Mesothelial cell of epicardium (in vitro differentiated cells): ENCODE measurements around the gene FGD4. TPM values are rescaled to one million over a fixed set of nuclear protein-coding genes. Genes with fewer than 3 reads are reported as not detected.
"Not testable (repeated sequence)": the region's sequence is repeated elsewhere in the genome, so short reads cannot be mapped to it uniquely, and the experiment has no call there.

Experiments used
- DNase-seq, 2 experiments: peaks; one replicate each; pipeline ENCODE4 v3.0.0; 2021; ENCODE audit warnings: low spot score in 2 of 2; ENCODE audit not compliant: unreplicated experiment in 2 of 2
- H3K27ac Mint-ChIP-seq: 2 replicates; pipeline ENCODE4 v1.8.0; 2021; ENCODE audit warnings: mixed read lengths
- H3K27me3 Mint-ChIP-seq: 2 replicates; pipeline ENCODE4 v1.8.0; 2021; ENCODE audit warnings: low read depth, mixed read lengths
- H3K36me3 Mint-ChIP-seq: 2 replicates; pipeline ENCODE4 v1.8.0; 2021; ENCODE audit warnings: mixed read lengths
- H3K4me1 Mint-ChIP-seq: 2 replicates; pipeline ENCODE4 v1.8.0; 2021; ENCODE audit warnings: mixed read lengths
- H3K4me3 Mint-ChIP-seq: 2 replicates; pipeline ENCODE4 v1.8.0; 2021; ENCODE audit warnings: mild to moderate bottlenecking, moderate library complexity, mixed read lengths
- H3K9me3 Mint-ChIP-seq: 2 replicates; pipeline ENCODE4 v1.8.0; 2021; ENCODE audit warnings: mixed read lengths
- total RNA-seq: library from RNA; stranded (reverse); gene quantifications from 3 replicates; pipeline ENCODE4 v1.2.1, GENCODE V29; 2021
- TF ChIP-seq, protein P1 (sequence below): fragments of 200-600 bp; sonication (generic); IDR thresholded peaks from one replicate; pipeline ENCODE4 v1.5.0; 2021; ENCODE audit warnings: antibody characterized with exemption; ENCODE audit not compliant: unreplicated experiment

Gene FGD4
- total RNA-seq, 1 donor from 2014 or later = 13.4 TPM

DNA sequence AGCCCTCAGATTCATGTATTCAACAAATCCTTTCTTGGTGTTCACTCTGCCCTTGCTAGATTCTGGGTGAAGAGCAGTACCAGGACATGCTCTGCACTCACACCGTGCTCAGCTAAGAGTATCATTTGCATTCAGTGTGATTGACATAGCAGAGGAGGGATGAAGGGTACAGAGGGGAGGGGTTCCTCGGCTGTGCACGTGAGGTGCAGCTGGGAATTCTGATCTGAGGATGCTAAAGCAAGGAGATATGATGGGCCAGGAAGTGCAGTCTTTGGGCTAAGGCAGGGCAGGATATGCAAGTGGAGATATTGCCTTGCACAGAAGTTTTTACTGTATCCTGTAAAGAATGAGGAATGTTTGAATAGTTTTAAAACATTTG, 108.6 kb downstream of the FGD4 start:
- TF ChIP-seq, protein P1, sequence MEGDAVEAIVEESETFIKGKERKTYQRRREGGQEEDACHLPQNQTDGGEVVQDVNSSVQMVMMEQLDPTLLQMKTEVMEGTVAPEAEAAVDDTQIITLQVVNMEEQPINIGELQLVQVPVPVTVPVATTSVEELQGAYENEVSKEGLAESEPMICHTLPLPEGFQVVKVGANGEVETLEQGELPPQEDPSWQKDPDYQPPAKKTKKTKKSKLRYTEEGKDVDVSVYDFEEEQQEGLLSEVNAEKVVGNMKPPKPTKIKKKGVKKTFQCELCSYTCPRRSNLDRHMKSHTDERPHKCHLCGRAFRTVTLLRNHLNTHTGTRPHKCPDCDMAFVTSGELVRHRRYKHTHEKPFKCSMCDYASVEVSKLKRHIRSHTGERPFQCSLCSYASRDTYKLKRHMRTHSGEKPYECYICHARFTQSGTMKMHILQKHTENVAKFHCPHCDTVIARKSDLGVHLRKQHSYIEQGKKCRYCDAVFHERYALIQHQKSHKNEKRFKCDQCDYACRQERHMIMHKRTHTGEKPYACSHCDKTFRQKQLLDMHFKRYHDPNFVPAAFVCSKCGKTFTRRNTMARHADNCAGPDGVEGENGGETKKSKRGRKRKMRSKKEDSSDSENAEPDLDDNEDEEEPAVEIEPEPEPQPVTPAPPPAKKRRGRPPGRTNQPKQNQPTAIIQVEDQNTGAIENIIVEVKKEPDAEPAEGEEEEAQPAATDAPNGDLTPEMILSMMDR = no peak
- no peak overlapping the region for H3K4me3 Mint-ChIP-seq
- no peaks in the 10 kb centered on the region for H3K27me3 Mint-ChIP-seq
- no peaks in the 10 kb centered on the region for H3K36me3 Mint-ChIP-seq
- H3K9me3 Mint-ChIP-seq = no peaks in the 10 kb centered on the region
- peaks cover 20% of the 10 kb centered on the region for H3K4me1 Mint-ChIP-seq
- DNase-seq = no peak
- H3K27ac Mint-ChIP-seq = peak overlapping the region; percentile 67

DNA sequence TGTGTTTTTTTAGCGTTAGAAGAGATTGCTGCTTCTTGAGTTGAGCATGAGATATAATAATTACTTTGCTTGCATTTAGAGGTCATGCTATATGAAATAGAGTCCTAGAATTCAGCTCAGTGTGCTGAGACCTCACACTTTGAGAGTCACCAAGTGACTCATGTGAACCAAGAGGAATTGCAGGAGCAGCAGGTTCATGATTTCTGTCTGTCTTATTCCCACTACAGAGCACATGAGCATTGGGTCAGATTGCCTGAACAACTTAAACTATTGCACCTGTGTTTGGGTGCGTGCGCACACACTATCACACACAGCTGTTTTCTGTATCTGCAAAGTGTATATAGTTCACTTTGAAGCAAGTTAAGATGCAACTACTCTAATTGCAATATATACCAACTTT, 109.3 kb downstream of the FGD4 start:
- Mint-ChIP-seq H3K4me3 (no peak overlapping the region), H3K36me3 (no peaks in the 10 kb centered on the region), H3K4me1 (peaks cover 25% of the 10 kb centered on the region), H3K27me3 (no peaks in the 10 kb centered on the region), H3K9me3 (no peaks in the 10 kb centered on the region), H3K27ac (no peak overlapping the region)
- TF ChIP-seq, protein P1 = no peak
- DNase-seq = no peak

DNA sequence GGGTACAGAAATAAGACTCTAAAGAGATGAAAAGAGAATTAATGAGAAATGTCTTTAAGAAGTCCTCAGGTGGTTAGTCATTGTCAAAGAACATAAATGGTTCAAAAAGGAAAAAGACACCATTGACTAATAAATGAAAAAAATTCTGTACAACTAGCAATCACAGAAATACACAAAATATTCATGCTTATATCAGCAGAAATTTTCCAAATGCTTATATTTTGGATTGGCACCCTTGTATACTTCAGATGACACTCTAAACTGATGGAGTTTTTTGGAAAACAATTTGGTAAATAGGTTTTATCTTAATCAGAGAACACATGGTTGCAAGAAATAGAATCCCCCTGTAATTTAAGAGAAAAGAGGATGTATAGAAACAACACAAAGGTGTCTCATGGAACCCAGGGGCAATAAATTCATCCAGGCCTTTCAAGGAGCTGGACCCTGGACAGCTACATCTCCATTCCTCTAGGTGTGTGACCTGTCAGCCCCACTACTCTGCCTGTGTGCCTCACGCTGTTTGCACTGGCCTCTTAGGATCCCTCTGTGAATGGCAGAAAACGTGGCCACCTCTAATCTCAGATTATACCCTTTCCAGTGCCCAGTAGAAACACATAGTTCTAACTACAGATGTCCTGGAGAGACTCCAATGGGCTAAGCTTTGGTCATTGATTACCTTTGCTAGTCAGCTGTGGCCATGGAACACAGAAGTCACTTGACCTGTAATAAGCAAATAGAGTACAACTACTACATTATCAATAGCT, 110.2 kb downstream of the FGD4 start:
- no peaks in the 10 kb centered on the region for H3K9me3 Mint-ChIP-seq
- TF ChIP-seq, protein P1 = no peak
- H3K27me3 Mint-ChIP-seq = no peaks in the 10 kb centered on the region
- no peaks in the 10 kb centered on the region for H3K36me3 Mint-ChIP-seq
- H3K4me3 Mint-ChIP-seq = no peak overlapping the region
- no peak for DNase-seq
- H3K27ac Mint-ChIP-seq = no peak overlapping the region
- peaks cover 23% of the 10 kb centered on the region for H3K4me1 Mint-ChIP-seq

DNA sequence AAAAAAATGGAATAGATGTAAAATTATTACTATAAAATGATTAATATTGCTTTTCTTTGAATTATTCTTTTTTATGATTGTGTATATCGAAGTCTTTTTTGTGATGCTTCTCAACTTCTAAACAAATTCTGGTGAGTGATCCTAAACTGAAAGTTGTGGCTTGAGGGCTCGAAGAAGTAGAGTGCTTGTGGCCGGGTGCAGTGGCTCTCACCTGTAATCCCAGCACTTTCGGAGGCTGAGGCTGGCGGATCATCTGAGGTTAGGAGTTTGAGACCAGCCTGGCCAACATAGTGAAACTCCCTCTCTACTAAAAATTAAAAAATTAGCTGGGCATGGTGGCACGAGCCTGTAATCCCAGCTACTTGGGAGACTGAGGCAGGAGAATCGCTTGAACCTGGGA, 112.6 kb downstream of the FGD4 start:
- H3K9me3 Mint-ChIP-seq, H3K36me3 Mint-ChIP-seq, H3K4me3 Mint-ChIP-seq, H3K27me3 Mint-ChIP-seq, DNase-seq, H3K27ac Mint-ChIP-seq: not testable (repeated sequence)
- H3K4me1 Mint-ChIP-seq = peaks cover 14% of the 10 kb centered on the region

DNA sequence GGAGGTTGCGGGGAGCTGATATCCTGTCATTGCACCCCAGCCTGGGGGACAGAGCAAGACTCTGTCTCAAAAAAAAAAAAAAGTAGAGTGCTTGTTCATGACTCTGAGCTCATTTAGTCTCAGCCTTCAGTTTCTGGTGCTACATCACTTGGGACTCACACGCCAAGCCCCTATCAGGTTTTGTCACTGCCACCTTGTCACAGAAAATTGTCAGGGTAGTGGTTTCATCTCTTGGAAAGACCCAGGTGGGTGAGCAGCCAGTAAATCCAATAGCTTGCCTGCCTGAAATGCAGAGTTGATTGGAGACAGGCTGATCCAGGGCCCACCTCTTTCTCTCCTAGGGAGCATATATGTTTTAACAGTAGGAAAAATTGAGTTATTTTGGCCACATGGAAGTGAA, 113.0 kb downstream of the FGD4 start:
- no peak overlapping the region for H3K27ac Mint-ChIP-seq
- H3K4me1 Mint-ChIP-seq = peaks cover 14% of the 10 kb centered on the region
- no peaks in the 10 kb centered on the region for H3K27me3 Mint-ChIP-seq
- H3K36me3 Mint-ChIP-seq = no peaks in the 10 kb centered on the region
- TF ChIP-seq, protein P1 = no peak
- no peak for DNase-seq
- no peaks in the 10 kb centered on the region for H3K9me3 Mint-ChIP-seq
- no peak overlapping the region for H3K4me3 Mint-ChIP-seq

DNA sequence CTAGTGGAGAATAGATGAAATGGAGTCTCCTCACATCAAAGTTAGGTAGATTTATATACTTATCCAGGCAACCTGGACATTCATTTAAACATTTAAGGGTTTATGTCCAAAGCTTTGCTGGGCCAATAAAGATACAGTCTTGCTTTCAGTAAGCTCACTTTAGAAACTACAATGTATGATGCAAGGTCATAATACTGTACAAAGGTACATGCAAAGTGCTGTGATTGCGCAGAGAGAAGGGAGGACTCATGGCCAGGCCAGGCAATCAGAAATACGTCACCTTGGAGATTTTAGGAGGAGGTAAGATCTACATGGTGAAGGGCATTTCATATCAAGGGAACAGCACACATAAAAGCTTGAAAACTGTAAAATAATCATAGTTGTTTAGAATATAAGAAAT, 113.6 kb downstream of the FGD4 start:
- Mint-ChIP-seq H3K27me3 (no peaks in the 10 kb centered on the region), H3K4me1 (peaks cover 14% of the 10 kb centered on the region), H3K9me3 (no peaks in the 10 kb centered on the region), H3K4me3 (no peak overlapping the region), H3K36me3 (no peaks in the 10 kb centered on the region), H3K27ac (no peak overlapping the region)
- no peak for DNase-seq
- TF ChIP-seq, protein P1 = no peak
